Spleen (tissue), 7 donors: ENCODE data around the gene TRIM41.

Experiments
- POLR2A ChIP-seq, 3 donors: fragments of 450-650 bp; IDR thresholded peaks; one replicate each; pipeline ENCODE4 v1.5.1; 2017; ENCODE audit warnings: antibody characterized with exemption in 3 of 3, mild to moderate bottlenecking in 1 of 3
- POLR2AphosphoS5 ChIP-seq, 3 donors: sonication (generic); formaldehyde crosslinking; IDR thresholded peaks; one replicate each; pipeline ENCODE4 v1.5.1; 2017; ENCODE audit warnings: antibody characterized with exemption in 3 of 3
- TF ChIP-seq, protein P1 (sequence below), 11 experiments: fragments of 200-600 bp in 7 of 11; fragments of 450-650 bp in 4 of 11; sonication (generic) in 4 of 11; IDR thresholded peaks in 8 of 11; conservative IDR thresholded peaks in 3 of 11; 1 replicate in 7 of 11; 2 replicates in 4 of 11; pipeline versions ENCODE4 v1.4.0 to v1.8.0; 2016 to 2021; ENCODE audit warnings: antibody characterized with exemption in 11 of 11, inconsistent platforms in 4 of 11, mild to moderate bottlenecking in 1 of 11
- donor health status: DM: no; HTN: no; CAD: no; lungs with moderate emphysema.
- donor health status: DM: no; HTN: no; CAD: no.
- donor health status: DM: no; HTN: no; CAD: no.

DNA sequence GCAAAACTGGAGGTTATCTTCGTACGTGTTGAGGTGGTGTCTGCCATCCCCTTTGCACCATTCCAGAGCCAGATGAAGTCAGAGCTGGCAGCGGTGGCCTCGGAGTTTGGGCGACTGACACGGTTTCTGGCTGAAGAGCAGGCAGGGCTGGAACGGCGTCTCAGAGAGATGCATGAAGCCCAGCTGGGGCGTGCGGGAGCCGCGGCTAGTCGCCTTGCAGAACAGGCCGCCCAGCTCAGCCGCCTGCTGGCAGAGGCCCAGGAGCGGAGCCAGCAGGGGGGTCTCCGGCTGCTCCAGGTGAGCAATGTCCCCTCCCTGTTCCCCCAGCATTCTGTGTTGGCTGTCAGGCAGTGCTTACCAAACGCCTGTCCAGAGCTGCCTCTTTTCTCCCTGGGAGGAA is 9.5 kb downstream of the TRIM41 start:
- TF ChIP-seq POLR2A (IDR thresholded peaks at IDR 0.05): no peak
- TF ChIP-seq, protein P1, sequence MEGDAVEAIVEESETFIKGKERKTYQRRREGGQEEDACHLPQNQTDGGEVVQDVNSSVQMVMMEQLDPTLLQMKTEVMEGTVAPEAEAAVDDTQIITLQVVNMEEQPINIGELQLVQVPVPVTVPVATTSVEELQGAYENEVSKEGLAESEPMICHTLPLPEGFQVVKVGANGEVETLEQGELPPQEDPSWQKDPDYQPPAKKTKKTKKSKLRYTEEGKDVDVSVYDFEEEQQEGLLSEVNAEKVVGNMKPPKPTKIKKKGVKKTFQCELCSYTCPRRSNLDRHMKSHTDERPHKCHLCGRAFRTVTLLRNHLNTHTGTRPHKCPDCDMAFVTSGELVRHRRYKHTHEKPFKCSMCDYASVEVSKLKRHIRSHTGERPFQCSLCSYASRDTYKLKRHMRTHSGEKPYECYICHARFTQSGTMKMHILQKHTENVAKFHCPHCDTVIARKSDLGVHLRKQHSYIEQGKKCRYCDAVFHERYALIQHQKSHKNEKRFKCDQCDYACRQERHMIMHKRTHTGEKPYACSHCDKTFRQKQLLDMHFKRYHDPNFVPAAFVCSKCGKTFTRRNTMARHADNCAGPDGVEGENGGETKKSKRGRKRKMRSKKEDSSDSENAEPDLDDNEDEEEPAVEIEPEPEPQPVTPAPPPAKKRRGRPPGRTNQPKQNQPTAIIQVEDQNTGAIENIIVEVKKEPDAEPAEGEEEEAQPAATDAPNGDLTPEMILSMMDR (IDR thresholded peaks at IDR 0.05 in 8 of 11, conservative IDR thresholded peaks at IDR 0.05 in 3 of 11): no peak
- TF ChIP-seq POLR2AphosphoS5 (IDR thresholded peaks at IDR 0.05): peak in 1 of 3 donors; percentile 52
